HFF-Myc (cell line): Measurements from ENCODE around the gene AP3S1.
"Not testable (repeated sequence)": the region's sequence is repeated elsewhere in the genome, so short reads cannot be mapped to it uniquely, and the experiment has no call there.

ENCODE experiments used
- DNase-seq: peaks from one replicate; pipeline ENCODE4 v3.0.0-alpha.2; 2011; ENCODE audit warnings: low read depth; ENCODE audit errors: extremely low read depth
- H3K4me3 ChIP-seq: replicated peaks from 2 replicates; pipeline ENCODE4 v1.5.1; 2011; ENCODE audit warnings: low read depth, mild to moderate bottlenecking, control low read depth, low read length
- CTCF ChIP-seq: IDR thresholded peaks from 2 replicates; pipeline ENCODE4 v1.5.1; 2012; ENCODE audit warnings: mild to moderate bottlenecking, low read depth, low read length, control low read depth; ENCODE audit errors: missing control alignments

Gene AP3S1

GRCh38 chr5:115875447-115875846, 33.7 kb downstream of the AP3S1 start:
- TF ChIP-seq CTCF = peak; percentile 25
- DNase-seq = no peak
- no peak overlapping the region for H3K4me3 ChIP-seq

GRCh38 chr5:115877342-115877741, 35.6 kb downstream of the AP3S1 start:
- H3K4me3 ChIP-seq, DNase-seq: not testable (repeated sequence)

GRCh38 chr5:115882434-115882833, 40.7 kb downstream of the AP3S1 start:
- H3K4me3 ChIP-seq, DNase-seq: not testable (repeated sequence)

- no peak for DNase-seq
- no peak for TF ChIP-seq CTCF
Measured at GRCh38 chr5:115884704-115885103, 43.0 kb downstream of the AP3S1 start.

GRCh38 chr5:115885208-115885607, 43.5 kb downstream of the AP3S1 start:
- not testable (repeated sequence) for H3K4me3 ChIP-seq, DNase-seq

More at GRCh38 chr5:115884704-115885103, 43.0 kb downstream of the AP3S1 start:
- H3K4me3 ChIP-seq = no peak overlapping the region

GRCh38 chr5:115888027-115888426, 46.3 kb downstream of the AP3S1 start:
- DNase-seq = no peak
- no peak overlapping the region for H3K4me3 ChIP-seq
- no peak for TF ChIP-seq CTCF

- no peak for DNase-seq
- TF ChIP-seq CTCF = no peak
- no peak overlapping the region for H3K4me3 ChIP-seq
Measured at GRCh38 chr5:115892021-115892420, 50.3 kb downstream of the AP3S1 start.

- no peak overlapping the region for H3K4me3 ChIP-seq
Measured at GRCh38 chr5:115894342-115894741, 52.6 kb downstream of the AP3S1 start.

More at GRCh38 chr5:115894342-115894741, 52.6 kb downstream of the AP3S1 start:
- no peak for DNase-seq
- TF ChIP-seq CTCF = no peak
